K562 (cell line): ENCODE results near the gene DNAH8. TPM values are rescaled to one million over a fixed set of nuclear protein-coding genes. Genes with fewer than 3 reads are reported as not detected.

Experiments
- PRDM10 ChIP-seq: fragments of 450-650 bp; IDR thresholded peaks from 2 replicates; pipeline ENCODE4 v1.6.1; 2018; ENCODE audit not compliant: partially characterized antibody
- RBM17 ChIP-seq: fragments of 200-400 bp; formaldehyde crosslinking; IDR thresholded peaks from 2 replicates; pipeline ENCODE4 v1.6.1; 2017; ENCODE audit warnings: low read depth, mild to moderate bottlenecking, low read length, borderline replicate concordance
- YY1 ChIP-seq, 3 experiments: IDR thresholded peaks; 2 replicates each; pipeline ENCODE4 v1.6.1; 2011; ENCODE audit warnings: low read length in 2 of 3, mild to moderate bottlenecking in 2 of 3, moderate library complexity in 2 of 3, borderline replicate concordance in 1 of 3, control low read depth in 1 of 3, low read depth in 1 of 3; ENCODE audit not compliant: insufficient read depth in 3 of 3, insufficient replicate concordance in 2 of 3, control insufficient read depth in 1 of 3, insufficient read length in 1 of 3; ENCODE audit errors: extremely low read depth in 1 of 3
- ZNF133 ChIP-seq: fragments of 250-450 bp; sonication (Bioruptor Pico); IDR thresholded peaks from 2 replicates; pipeline ENCODE4 v1.4.0; 2020; ENCODE audit warnings: mild to moderate bottlenecking
- ZNF318 ChIP-seq, 2 experiments: fragments of 450-650 bp; IDR thresholded peaks; 2 replicates each; pipeline ENCODE4 v1.6.1; 2016; ENCODE audit warnings: mild to moderate bottlenecking in 2 of 2, borderline replicate concordance in 1 of 2, low read depth in 1 of 2, moderate library complexity in 1 of 2
- polyA plus RNA-seq, 8 experiments: library from polyadenylated mRNA; depleted of rRNA in 4 of 8; stranded (reverse) in 5 of 8; unstranded in 3 of 8; fragments of >200 nt; fragmentation: Nextera tagmentation in 2 of 8; fragmentation: Illumina TruSeq in 1 of 8; extraction: Ambion mirVana in 2 of 8; extraction: Trizol in 1 of 8; gene quantifications; 2 replicates each; pipeline versions ENCODE4 v1.2.1 to v1.2.3, GENCODE V29; 2011 to 2014; ENCODE audit warnings: inconsistent platforms in 1 of 8, missing spikeins in 1 of 8
- total RNA-seq, 7 experiments: library from RNA; depleted of rRNA in 6 of 7; stranded (reverse); fragments of >200 nt in 6 of 7; fragmentation: Illumina TruSeq in 2 of 7; extraction: Trizol in 2 of 7; gene quantifications; 2 replicates each; pipeline versions ENCODE4 v1.2.1 to v1.2.3, GENCODE V29; 2011 to 2021; ENCODE audit warnings: low replicate concordance in 1 of 7

Gene DNAH8
- total and polyA plus RNA-seq, 9 of the 15 experiments (the other 6 are each of a cell fraction or from before 2014, with no cell fraction given), result 1.2 to 4.2 (median 2.9) TPM

- TF ChIP-seq ZNF318 (IDR thresholded peaks at IDR 0.05; ENCODE audit: borderline replicate concordance in 1 of 2, low read depth in 1 of 2), result no peak
- TF ChIP-seq YY1 (IDR thresholded peaks at IDR 0.05; ENCODE audit: borderline replicate concordance in 1 of 3, control insufficient read depth in 1 of 3, extremely low read depth in 1 of 3, insufficient read depth in 3 of 3, insufficient read length in 1 of 3, insufficient replicate concordance in 2 of 3, low read depth in 1 of 3, low read length in 2 of 3), result no peak
- TF ChIP-seq ZNF133 (CRISPR knock-in tag), result no peak
- no peak for TF ChIP-seq RBM17
- TF ChIP-seq PRDM10, result no peak
Measured at GRCh38 chr6:39009476-39009875, 294.4 kb downstream of the DNAH8 start (continued).
